HUES48 (cell line): ENCODE measurements around the gene MAP3K8.
A peak's percentile ranks its signal among the peaks of the same experiment; 100 is the strongest.
"Not testable (repeated sequence)": the region's sequence is repeated elsewhere in the genome, so short reads cannot be mapped to it uniquely, and the experiment has no call there.

Source experiments
- H3K27ac ChIP-seq: one replicate; pipeline ENCODE4 v1.7.0; 2013; ENCODE audit warnings: low read depth, low read length, inconsistent platforms
- H3K27me3 ChIP-seq: 2 replicates; pipeline ENCODE4 v1.6.1; 2013; ENCODE audit warnings: mild to moderate bottlenecking, low read length; ENCODE audit not compliant: control insufficient read depth, insufficient read depth
- H3K36me3 ChIP-seq: 2 replicates; pipeline ENCODE4 v1.6.1; 2013; ENCODE audit warnings: low read length; ENCODE audit not compliant: control insufficient read depth, insufficient read depth
- H3K4me1 ChIP-seq: 2 replicates; pipeline ENCODE4 v1.6.1; 2013; ENCODE audit warnings: mild to moderate bottlenecking, low read length; ENCODE audit not compliant: control insufficient read depth, insufficient read depth
- H3K4me3 ChIP-seq: 2 replicates; pipeline ENCODE4 v1.5.1; 2013; ENCODE audit warnings: mild to moderate bottlenecking, low read depth, low read length
- H3K9ac ChIP-seq: 2 replicates; pipeline ENCODE4 v1.6.1; 2013; ENCODE audit warnings: mild to moderate bottlenecking, low read depth, low read length, moderate library complexity
- H3K9me3 ChIP-seq: 2 replicates; pipeline ENCODE4 v1.6.1; 2013; ENCODE audit warnings: low read length; ENCODE audit not compliant: control insufficient read depth, insufficient read depth

Gene MAP3K8

GRCh38 chr10:30422981-30423654 is 10.9 kb upstream of the MAP3K8 start:
- Histone ChIP-seq H3K4me1 (peaks cover 17% of the 10 kb centered on the region), H3K27me3 (no peaks in the 10 kb centered on the region), H3K36me3 (no peaks in the 10 kb centered on the region), H3K9ac (no peak overlapping the region), H3K4me3 (no peak overlapping the region), H3K9me3 (no peaks in the 10 kb centered on the region), H3K27ac (peak overlapping the region; percentile 65)

- H3K9ac ChIP-seq = not testable (repeated sequence)
These were observed 10.2 kb upstream of the MAP3K8 start for GRCh38 chr10:30423655-30424275.

GRCh38 chr10:30425336-30426075 is 8.5 kb upstream of the MAP3K8 start:
- Histone ChIP-seq H3K36me3 (no peaks in the 10 kb centered on the region), H3K4me1 (peaks cover 10% of the 10 kb centered on the region), H3K4me3 (no peak overlapping the region), H3K9me3 (no peaks in the 10 kb centered on the region), H3K9ac (no peak overlapping the region), H3K27me3 (no peaks in the 10 kb centered on the region), H3K27ac (no peak overlapping the region)

More at GRCh38 chr10:30423655-30424275, 10.2 kb upstream of the MAP3K8 start:
- peaks cover 13% of the 10 kb centered on the region for H3K4me1 ChIP-seq
- not testable (repeated sequence) for H3K27me3 ChIP-seq, H3K36me3 ChIP-seq, H3K9me3 ChIP-seq, H3K4me3 ChIP-seq
- peak overlapping the region; percentile 65 for H3K27ac ChIP-seq

- no peaks in the 10 kb centered on the region for H3K9me3 ChIP-seq
- H3K4me3 ChIP-seq = no peak overlapping the region
- peaks cover 7% of the 10 kb centered on the region for H3K4me1 ChIP-seq
- no peaks in the 10 kb centered on the region for H3K36me3 ChIP-seq
- no peak overlapping the region for H3K27ac ChIP-seq
- peaks cover 26% of the 10 kb centered on the region for H3K27me3 ChIP-seq
- H3K9ac ChIP-seq = no peak overlapping the region
These were observed 3.3 kb upstream of the MAP3K8 start for GRCh38 chr10:30430544-30431298.

GRCh38 chr10:30431435-30431911 is 2.5 kb upstream of the MAP3K8 start:
- no peak overlapping the region for H3K9ac ChIP-seq
- peaks cover 14% of the 10 kb centered on the region for H3K4me1 ChIP-seq
- H3K9me3 ChIP-seq = no peaks in the 10 kb centered on the region
- peaks cover 26% of the 10 kb centered on the region for H3K27me3 ChIP-seq
- H3K4me3 ChIP-seq = no peak overlapping the region
- H3K27ac ChIP-seq = no peak overlapping the region
- no peaks in the 10 kb centered on the region for H3K36me3 ChIP-seq

- H3K4me3 ChIP-seq = peak overlapping the region; percentile 86
- H3K27me3 ChIP-seq = peaks cover 26% of the 10 kb centered on the region
- peak overlapping the region; percentile 92 for H3K27ac ChIP-seq
- peak overlapping the region; percentile 67 for H3K9ac ChIP-seq
- H3K9me3 ChIP-seq = no peaks in the 10 kb centered on the region
- peaks cover 27% of the 10 kb centered on the region for H3K4me1 ChIP-seq
- H3K36me3 ChIP-seq = no peaks in the 10 kb centered on the region
These were observed 1.2 kb upstream of the MAP3K8 start for GRCh38 chr10:30432622-30433305.

- no peaks in the 10 kb centered on the region for H3K36me3 ChIP-seq
- peaks cover 33% of the 10 kb centered on the region for H3K4me1 ChIP-seq
- H3K9ac ChIP-seq = peak overlapping the region; percentile 67
- H3K27me3 ChIP-seq = peaks cover 26% of the 10 kb centered on the region
- peak overlapping the region; percentile 92 for H3K27ac ChIP-seq
- H3K9me3 ChIP-seq = no peaks in the 10 kb centered on the region
- peak overlapping the region; percentile 86 for H3K4me3 ChIP-seq
These were observed 666 bp upstream of the MAP3K8 start for GRCh38 chr10:30433306-30433729.

- Histone ChIP-seq H3K9me3 (no peaks in the 10 kb centered on the region), H3K4me3 (peak overlapping the region; percentile 86), H3K27me3 (peaks cover 26% of the 10 kb centered on the region), H3K27ac (peak overlapping the region; percentile 92), H3K9ac (peak overlapping the region; percentile 26; the same call in 1 of the 2 replicates), H3K4me1 (peaks cover 36% of the 10 kb centered on the region), H3K36me3 (no peaks in the 10 kb centered on the region)
These were observed 489 bp downstream of the MAP3K8 start for GRCh38 chr10:30434273-30435072.

- Histone ChIP-seq H3K4me1 (peaks cover 36% of the 10 kb centered on the region), H3K36me3 (0 out of 2 replicates have a peak, but pooled peaks cover under 1% of the 10 kb centered on the region), H3K27me3 (peaks cover 26% of the 10 kb centered on the region), H3K9me3 (no peaks in the 10 kb centered on the region), H3K4me3 (peak overlapping the region; percentile 86), H3K27ac (no peak overlapping the region), H3K9ac (no peak overlapping the region)
These were observed 1.1 kb downstream of the MAP3K8 start for GRCh38 chr10:30435073-30435422.
